Stimulated activated CD8-positive, alpha-beta memory T cell treated with anti-CD3 and anti-CD28 coated beads, Interleukin-12 subunit alpha, Interleukin-12 subunit beta, amount 100 ng/mL, for 4 hours (primary cell): ENCODE measurements around the gene ACAP1.

Source experiments
- DNase-seq: peaks from one replicate; pipeline ENCODE4 v3.0.0-alpha.2; 2020; ENCODE audit warnings: low read depth

The ACAP1 gene, protein sequence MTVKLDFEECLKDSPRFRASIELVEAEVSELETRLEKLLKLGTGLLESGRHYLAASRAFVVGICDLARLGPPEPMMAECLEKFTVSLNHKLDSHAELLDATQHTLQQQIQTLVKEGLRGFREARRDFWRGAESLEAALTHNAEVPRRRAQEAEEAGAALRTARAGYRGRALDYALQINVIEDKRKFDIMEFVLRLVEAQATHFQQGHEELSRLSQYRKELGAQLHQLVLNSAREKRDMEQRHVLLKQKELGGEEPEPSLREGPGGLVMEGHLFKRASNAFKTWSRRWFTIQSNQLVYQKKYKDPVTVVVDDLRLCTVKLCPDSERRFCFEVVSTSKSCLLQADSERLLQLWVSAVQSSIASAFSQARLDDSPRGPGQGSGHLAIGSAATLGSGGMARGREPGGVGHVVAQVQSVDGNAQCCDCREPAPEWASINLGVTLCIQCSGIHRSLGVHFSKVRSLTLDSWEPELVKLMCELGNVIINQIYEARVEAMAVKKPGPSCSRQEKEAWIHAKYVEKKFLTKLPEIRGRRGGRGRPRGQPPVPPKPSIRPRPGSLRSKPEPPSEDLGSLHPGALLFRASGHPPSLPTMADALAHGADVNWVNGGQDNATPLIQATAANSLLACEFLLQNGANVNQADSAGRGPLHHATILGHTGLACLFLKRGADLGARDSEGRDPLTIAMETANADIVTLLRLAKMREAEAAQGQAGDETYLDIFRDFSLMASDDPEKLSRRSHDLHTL

DNA sequence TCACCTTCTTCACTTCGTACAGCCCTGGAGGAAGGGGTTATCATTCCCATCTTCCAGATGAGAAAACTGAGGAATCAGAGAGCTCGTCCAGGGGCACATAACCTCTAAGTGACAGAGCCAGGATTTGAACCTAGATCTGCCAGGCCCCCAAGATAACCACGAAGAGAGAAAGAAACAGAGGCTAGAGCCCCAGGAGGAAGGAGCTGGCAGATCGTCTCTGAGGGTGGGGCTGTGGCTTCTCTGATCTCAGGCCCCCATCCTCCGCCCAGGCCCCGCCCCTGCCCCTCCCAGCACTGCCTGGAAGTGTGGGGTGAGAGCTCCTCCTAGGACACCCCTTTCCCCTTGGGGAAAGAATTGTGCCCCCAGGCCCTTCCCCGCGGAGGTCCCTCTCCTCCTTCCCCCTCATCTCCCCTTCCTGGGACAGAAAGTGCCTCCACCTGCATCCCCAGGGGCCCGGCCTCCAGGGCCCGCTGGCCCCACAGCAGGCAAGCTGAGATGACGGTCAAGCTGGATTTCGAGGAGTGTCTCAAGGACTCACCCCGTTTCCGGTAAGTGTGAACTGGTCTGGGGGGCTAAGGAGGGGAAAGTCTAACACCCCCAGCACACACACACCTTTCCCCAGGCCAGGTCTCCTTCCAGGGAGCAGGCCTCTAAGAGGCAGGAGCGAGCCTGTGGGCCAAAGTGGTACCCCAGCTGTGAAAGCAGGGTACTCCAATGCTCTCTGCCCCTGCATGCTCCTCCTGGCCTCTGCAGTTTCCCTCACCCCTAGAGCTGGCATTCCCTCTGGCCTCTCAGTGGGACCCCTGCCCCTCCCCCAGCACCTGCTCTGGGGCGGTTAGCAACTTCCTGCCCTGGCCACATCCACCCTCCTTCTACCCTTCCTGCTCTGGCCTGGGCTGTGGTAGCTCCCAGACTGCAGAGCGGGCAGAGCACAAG lies at the start of gene ACAP1:
Gene ACAP1 (plus strand): TSS at position 290 of the 936 bp plus-strand sequence. CDS start 206 bp downstream, at position 496.
- DNase-seq, result peak; percentile 69

DNA sequence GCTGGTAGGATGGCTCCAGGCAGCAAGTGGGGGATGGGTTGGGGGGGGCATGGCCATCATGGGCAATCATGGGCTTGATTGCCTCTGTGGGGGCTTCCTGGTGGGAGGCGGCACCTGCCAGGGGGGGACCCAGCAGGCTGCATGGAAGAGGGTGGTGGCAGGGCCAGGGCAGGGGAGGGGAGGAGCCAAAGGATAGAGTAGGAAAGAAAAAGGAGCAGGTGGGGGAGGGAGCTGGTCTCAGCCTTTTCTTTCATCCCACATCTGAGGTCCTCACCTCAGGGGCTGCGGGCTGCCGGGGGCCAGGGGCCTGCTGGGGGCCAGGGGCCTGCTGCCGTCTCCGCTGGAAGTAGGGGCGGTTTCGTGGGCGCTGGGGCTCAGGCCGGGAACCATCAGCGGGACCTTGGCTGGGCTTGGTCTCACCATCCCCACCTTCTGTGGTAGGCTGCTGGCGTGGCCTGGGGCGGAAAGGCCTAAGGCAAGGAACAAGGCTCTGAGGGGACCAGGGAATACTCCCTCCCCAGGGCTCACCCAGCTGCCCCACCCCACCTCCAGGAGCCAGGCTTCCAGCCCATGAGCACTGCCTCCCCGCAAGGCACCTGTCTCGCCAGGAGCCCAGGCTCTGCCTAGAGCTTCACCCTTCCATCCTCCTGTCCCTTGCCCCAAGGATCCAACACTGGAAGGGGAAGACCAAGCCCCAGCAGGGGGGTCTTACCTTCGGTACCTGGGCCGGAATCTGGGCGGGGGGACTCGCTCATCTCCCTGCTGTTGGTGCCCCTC lies 46.9 kb upstream of the ACAP1 start:
- DNase-seq, result no peak

DNA sequence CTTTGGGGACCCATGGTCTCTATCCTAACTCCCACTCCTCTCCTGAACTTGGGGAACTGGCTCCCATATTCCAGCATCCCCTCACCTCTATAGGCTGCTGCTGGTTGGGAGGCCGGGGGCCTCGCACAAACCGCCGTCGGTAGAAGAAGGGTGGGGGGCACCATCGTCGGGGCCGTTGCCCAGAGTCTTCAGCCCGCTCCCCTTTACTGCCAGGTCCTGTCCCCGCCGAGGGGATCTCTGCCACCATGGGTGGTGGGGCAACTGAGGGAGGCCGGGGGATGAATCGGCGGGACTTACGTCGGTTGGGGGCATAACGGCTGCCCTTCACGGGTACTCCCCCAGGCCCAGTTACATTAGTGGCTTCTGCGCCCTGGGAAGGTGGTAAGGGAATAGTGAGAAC lies 46.2 kb upstream of the ACAP1 start:
- DNase-seq, result no peak

- DNase-seq, result no peak
These were observed 45.6 kb upstream of the ACAP1 start for GRCh38 chr17:7290685-7291084.

DNA sequence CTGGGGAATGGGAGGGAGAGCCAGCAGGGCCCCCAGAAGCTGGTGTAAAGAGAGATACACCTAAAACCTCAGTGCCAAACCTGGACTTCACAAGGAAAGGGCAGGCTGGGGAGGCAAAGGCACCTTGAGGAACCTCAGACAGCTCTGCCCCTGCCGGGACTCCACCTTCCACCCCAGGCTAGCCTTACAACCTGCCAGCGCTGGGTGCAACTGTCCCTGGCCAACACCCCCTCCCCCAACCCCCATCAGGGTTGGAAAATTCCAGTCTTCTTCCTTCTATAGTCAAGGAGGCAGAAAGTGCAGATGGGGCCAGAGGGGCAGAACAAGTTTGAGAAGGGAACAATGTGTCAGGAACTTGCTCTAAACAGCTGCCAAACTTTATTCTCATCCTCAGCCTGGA lies 44.1 kb upstream of the ACAP1 start:
- no peak for DNase-seq

GRCh38 chr17:7292729-7293128 lies 43.6 kb upstream of the ACAP1 start:
- no peak for DNase-seq

- no peak for DNase-seq
These were observed 43.2 kb upstream of the ACAP1 start for GRCh38 chr17:7293159-7293558.

- no peak for DNase-seq
These were observed 42.3 kb upstream of the ACAP1 start for GRCh38 chr17:7293816-7294613.

DNA sequence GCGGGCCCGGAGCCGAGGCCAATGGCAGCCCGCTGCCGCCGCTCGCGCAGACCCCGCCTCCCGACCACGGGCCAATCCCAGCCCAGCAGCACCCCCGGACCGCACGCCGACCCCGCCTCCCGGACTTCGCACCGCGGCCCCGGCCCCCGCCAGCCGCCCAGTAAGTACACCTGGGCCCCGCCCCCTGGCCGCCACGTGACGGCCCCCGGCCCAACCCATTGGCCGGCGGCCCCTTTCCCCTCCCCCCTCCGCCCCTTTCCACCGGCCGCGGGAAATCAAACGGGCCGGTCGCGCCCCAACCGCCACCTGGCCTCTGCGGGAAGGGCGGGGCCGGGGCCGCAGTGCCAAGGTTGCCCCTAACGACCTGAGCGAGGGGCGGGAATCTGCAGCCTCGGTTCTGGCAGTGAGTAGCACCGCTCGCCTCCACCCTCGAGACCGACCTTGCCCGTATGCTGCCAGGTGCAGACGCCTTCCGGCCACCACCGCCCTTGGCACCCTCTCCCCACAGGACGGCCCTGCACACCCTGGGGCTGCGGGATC lies 41.6 kb upstream of the ACAP1 start, which contains the start of gene YBX2:
Gene YBX2 (minus strand): TSS at position 26 of the 540 bp plus-strand sequence. CDS start 139 bp downstream, outside the sequence.
- DNase-seq, result peak; percentile 59

DNA sequence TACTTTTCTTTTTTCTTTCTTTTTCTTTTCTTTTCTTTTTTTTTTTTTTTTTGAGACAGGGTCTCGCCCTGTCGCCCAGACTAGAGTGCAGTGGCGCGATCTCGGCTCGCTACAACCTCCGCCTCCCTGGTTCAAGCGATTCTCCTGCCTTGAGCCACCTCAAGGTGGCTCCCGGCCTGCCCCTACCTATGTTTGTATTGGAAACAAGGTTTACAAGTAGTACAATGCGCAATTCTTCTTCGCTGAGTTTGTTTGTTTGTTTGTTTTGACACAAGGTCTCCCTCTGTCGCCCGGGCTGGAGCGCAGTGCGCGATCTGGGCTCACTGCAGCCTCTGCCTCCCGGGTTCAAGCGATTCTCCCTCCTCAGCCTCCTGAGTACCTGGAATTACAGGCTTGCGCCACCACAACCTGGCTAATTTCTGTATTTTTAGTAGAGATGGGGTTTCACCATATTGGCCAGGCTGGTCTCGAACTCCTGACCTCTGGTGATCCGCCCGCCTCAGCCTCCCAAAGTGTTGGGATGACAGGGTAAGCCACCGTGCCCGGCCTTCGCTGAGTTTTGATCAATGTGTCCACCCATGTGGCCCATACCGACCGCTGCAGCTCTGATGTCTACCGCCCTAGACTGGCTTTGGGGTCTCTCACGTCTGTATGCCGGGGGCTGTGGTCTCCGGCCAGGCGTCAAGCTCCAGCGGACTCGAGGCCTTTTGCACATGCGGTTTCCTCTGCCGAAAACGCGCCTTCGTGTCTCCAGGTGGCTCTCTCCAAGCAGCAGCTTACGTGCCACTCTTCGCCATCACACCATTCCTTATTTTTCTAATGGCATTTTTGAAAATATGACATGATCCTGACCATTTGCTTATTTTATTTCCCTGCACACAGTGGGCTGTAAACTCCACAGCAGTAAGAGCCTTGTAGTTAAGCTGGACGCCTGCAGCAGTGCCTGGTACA lies 40.8 kb upstream of the ACAP1 start:
- DNase-seq, result no peak

- DNase-seq, result peak; percentile 49
These were observed 40.0 kb upstream of the ACAP1 start for GRCh38 chr17:7296189-7296861.

- DNase-seq, result no peak
These were observed 32.1 kb upstream of the ACAP1 start for GRCh38 chr17:7304179-7304578.

DNA sequence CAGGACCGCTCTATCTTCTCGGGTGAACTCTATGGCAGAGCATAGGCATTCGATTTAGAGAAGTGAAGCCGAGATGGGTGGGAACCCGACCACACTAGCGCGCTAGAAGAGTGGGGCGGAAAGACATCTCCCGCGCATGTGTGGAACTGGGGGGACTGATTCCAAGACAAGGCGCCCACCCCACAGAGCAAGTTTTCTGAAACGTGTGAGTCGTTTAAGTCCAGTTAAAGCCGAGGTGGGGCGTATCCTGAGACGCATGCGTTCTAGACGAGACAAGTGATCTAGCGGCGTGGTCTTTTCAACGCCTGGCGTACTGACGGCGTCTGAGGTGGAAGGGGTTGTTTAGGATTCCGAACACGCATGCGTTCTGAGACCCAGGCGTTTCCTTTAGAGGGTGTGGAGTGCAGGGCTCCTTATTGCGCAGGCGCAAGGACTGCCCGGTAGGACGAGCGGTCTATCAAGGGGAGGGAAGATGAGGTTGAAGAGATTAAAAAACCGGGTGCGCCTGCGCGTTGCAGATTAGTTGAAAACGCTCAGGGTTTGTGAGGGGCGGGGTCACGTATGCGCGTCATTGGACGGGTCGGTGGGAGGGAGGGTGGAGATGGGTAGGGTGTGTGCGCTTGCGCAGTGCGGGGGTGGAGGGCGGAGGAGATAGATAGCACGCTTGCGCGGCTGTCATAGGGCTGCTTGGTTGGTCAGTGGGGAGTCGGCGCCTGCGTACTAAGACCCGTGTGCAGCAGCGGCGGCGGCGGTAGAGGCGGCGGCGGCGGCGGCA lies 29.2 kb upstream of the ACAP1 start, which contains the start of gene EIF5A:
Gene EIF5A (plus strand): TSS at position 718 of the 775 bp plus-strand sequence. CDS start 2,008 bp downstream, outside the sequence.
- peak; percentile 100 for DNase-seq

- DNase-seq, result peak; percentile 31
These were observed 28.4 kb upstream of the ACAP1 start for GRCh38 chr17:7307686-7308624.

DNA sequence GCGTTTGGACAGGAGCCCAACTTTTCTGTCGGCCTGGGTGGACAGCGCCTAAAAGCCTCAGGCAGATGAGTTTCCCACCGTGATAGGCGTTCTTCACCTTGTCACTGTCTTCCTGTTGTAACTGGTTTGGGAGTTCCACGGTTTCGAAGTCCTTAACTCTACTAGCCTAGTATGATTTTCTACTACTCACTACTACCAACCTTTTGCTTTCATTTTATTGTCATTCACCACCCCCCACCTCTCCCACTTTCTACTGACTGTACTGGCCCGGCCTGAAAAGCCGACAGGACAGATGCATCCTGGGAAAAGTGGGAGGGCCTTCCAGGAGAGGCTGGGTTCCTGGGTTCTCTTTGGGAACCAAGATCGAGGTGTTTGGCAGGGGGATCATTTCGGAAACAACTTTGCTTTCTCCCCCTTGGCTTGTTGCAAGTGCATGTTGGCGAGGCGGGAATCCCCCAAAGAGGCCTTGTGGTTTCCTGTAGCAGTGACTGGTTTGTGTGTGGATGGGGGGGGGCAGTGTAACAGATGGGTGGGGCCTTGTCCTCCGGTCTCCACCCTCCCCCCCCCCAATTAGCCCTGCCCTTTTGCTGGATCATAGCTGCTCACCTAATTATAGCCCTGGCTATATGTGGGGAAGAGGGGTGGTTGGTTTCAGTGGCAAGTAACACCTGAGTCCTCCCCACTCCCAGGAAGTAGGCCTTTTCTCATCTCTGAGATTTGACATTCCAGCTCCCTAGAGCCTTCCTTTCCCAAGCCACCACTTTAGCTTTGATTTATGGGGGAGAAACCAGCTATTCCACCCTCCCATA lies 27.5 kb upstream of the ACAP1 start:
- peak; percentile 77 for DNase-seq
